ENCODE measurements around the gene RPL19.

The RPL19 gene

GRCh38 chr17:39252788-39253460 lies 52.8 kb downstream of the RPL19 start:
- no peak for DNase-seq
